Endothelial cell of umbilical vein (primary cell): Measurements from ENCODE around the gene RNF5. TPM values are rescaled to one million over a fixed set of nuclear protein-coding genes. Genes with fewer than 3 reads are reported as not detected.

ENCODE experiments used
- BruUV-seq: library from RNA; stranded (reverse); fragments of 400-500 nt; replicated peaks from 2 replicates; lab custom pipeline; 2021; lab: Mats Ljungman, UMichigan
- CTCF ChIA-PET: fragments of 300-600, 350-600 bp; sonication (Branson Sonifier 250); formaldehyde crosslinking; loops from one replicate; lab custom pipeline; 2021; ENCODE audit warnings: antibody characterized with exemption, inconsistent platforms; lab: Charles Lee
- POLR2A ChIA-PET: fragments of 300-600, 350-600 bp; sonication (Branson Sonifier 250); formaldehyde crosslinking; loops from one replicate; lab custom pipeline; 2021; ENCODE audit warnings: antibody characterized with exemption, inconsistent platforms; lab: Charles Lee
- DNase-seq: peaks from one replicate; pipeline ENCODE4 v3.0.0-alpha.2; 2011; ENCODE audit warnings: low read depth, low spot score
- FAIRE-seq: peaks from 2 replicates; lab custom pipeline; 2011; peaks lifted over from hg19 to GRCh38; lab: Jason Lieb, UNC
- H2AFZ ChIP-seq: 2 replicates; pipeline ENCODE4 v1.6.0; 2012; ENCODE audit warnings: low read depth, low read length, control low read depth, inconsistent platforms
- H3K27ac ChIP-seq: 2 replicates; pipeline ENCODE4 v1.5.1; 2011; ENCODE audit warnings: low read depth, mild to moderate bottlenecking, control low read depth, low read length, moderate library complexity; ENCODE audit not compliant: insufficient read depth
- H3K27me3 ChIP-seq, 2 experiments: 2 replicates each; pipeline versions ENCODE4 v1.6.0 to v1.6.1; 2011; ENCODE audit warnings: low read length in 2 of 2, mixed read lengths in 1 of 2; ENCODE audit not compliant: control insufficient read depth in 2 of 2, insufficient read depth in 2 of 2
- H3K36me3 ChIP-seq, 2 experiments: 2 replicates in 1 of 2; 3 replicates in 1 of 2; pipeline ENCODE4 v1.5.1; 2011; ENCODE audit warnings: low read length in 2 of 2, mild to moderate bottlenecking in 1 of 2, moderate library complexity in 1 of 2; ENCODE audit not compliant: control insufficient read depth in 2 of 2, insufficient read depth in 2 of 2; ENCODE audit errors: extremely low read depth in 1 of 2
- H3K4me1 ChIP-seq: 3 replicates; pipeline ENCODE4 v1.5.1; 2011; ENCODE audit warnings: mild to moderate bottlenecking, low read length; ENCODE audit not compliant: control insufficient read depth, insufficient read depth; ENCODE audit errors: extremely low read depth
- H3K4me2 ChIP-seq: 2 replicates; pipeline ENCODE4 v1.6.1; 2011; ENCODE audit warnings: low read length, control low read depth, mixed read lengths; ENCODE audit not compliant: insufficient read depth
- H3K4me3 ChIP-seq, 3 experiments: fragments of 200-600 bp in 1 of 3; sonication (generic), shearing (Covaris generic) in 1 of 3; replicated peaks in 1 of 3; 2 replicates each; pipeline ENCODE4 v1.5.1; 2011 to 2016; ENCODE audit warnings: control low read depth in 3 of 3, low read length in 3 of 3, mild to moderate bottlenecking in 2 of 3, inconsistent platforms in 1 of 3, low read depth in 1 of 3, moderate library complexity in 1 of 3; ENCODE audit not compliant: insufficient read depth in 1 of 3
- H3K79me2 ChIP-seq: 2 replicates; pipeline ENCODE4 v1.6.0; 2012; ENCODE audit warnings: low read length, inconsistent platforms; ENCODE audit not compliant: control insufficient read depth, insufficient read depth
- H3K9ac ChIP-seq: replicated peaks from 2 replicates; pipeline ENCODE3; 2011; ENCODE audit warnings: low read length, control low read depth; ENCODE audit not compliant: insufficient read depth; ENCODE audit errors: extremely low read depth
- H3K9me1 ChIP-seq: replicated peaks from 3 replicates; pipeline ENCODE4 v1.6.0; 2011; ENCODE audit warnings: mild to moderate bottlenecking, low read length; ENCODE audit not compliant: control insufficient read depth, insufficient read depth; ENCODE audit errors: extremely low read depth
- H3K9me3 ChIP-seq: replicated peaks from 2 replicates; pipeline ENCODE4 v1.5.1; 2012; ENCODE audit warnings: low read length, inconsistent platforms; ENCODE audit not compliant: control insufficient read depth, insufficient read depth
- H4K20me1 ChIP-seq: replicated peaks from 2 replicates; pipeline ENCODE3; 2011; ENCODE audit warnings: mild to moderate bottlenecking, low read length; ENCODE audit not compliant: control insufficient read depth, insufficient read depth; ENCODE audit errors: extremely low read depth
- EZH2 ChIP-seq: IDR thresholded peaks from 2 replicates; pipeline ENCODE4 v1.6.1; 2012; ENCODE audit warnings: borderline replicate concordance, low read depth, mild to moderate bottlenecking, moderate library complexity, low read length, inconsistent platforms; ENCODE audit not compliant: severe bottlenecking
- FOS ChIP-seq: IDR thresholded peaks from 2 replicates; pipeline ENCODE4 v1.6.1; 2011; ENCODE audit warnings: mild to moderate bottlenecking, low read length, moderate library complexity, borderline replicate concordance; ENCODE audit not compliant: insufficient read depth
- GATA2 ChIP-seq: IDR thresholded peaks from 2 replicates; pipeline ENCODE4 v1.7.0; 2011; ENCODE audit warnings: low read depth, mild to moderate bottlenecking, moderate library complexity, mixed read lengths, low read length; ENCODE audit not compliant: insufficient read length, insufficient read depth
- JUN ChIP-seq: IDR thresholded peaks from 2 replicates; pipeline ENCODE4 v1.6.1; 2011; ENCODE audit warnings: borderline replicate concordance, low read depth; ENCODE audit not compliant: insufficient read length, insufficient read depth
- MYC ChIP-seq: IDR thresholded peaks from one replicate; pipeline ENCODE4 v1.6.1; 2011; ENCODE audit warnings: mild to moderate bottlenecking, low read depth, low read length
- POLR2A ChIP-seq: IDR thresholded peaks from 2 replicates; pipeline ENCODE4 v1.6.1; 2012; ENCODE audit warnings: low read depth, mild to moderate bottlenecking, control low read depth, low read length
- POLR2AphosphoS5 ChIP-seq: IDR thresholded peaks from 2 replicates; pipeline ENCODE4 v1.6.1; 2012; ENCODE audit warnings: low read depth, mild to moderate bottlenecking, control low read depth, low read length, moderate library complexity; ENCODE audit not compliant: insufficient read depth
- dilution Hi-C: fragments of 300-500 bp; cut with MboI; formaldehyde crosslinking; loops from one replicate; pipeline ENCODE4 v1.15.0; 2019; ENCODE audit warnings: low sequenced_read_pairs; ENCODE audit not compliant: extremely low pct_ligation_motif_present
- intact Hi-C: fragments of 100-400 bp; cut with micrococcal nuclease; formaldehyde crosslinking; loops from one replicate; pipeline ENCODE4 v1.10.0; 2022
- polyA plus RNA-seq, 4 experiments: library from polyadenylated mRNA; depleted of rRNA in 3 of 4; stranded (reverse) in 3 of 4; unstranded in 1 of 4; fragments of >200 nt; gene quantifications; 2 replicates each; pipeline versions ENCODE4 v1.2.1 to v1.2.3, GENCODE V29; 2011 to 2012; ENCODE audit warnings: missing spikeins in 1 of 4
- total RNA-seq: library from RNA; stranded (reverse); gene quantifications from 2 replicates; pipeline ENCODE4 v1.2.3, GENCODE V29; 2021
- TF ChIP-seq, protein P1 (sequence below), 2 donors: IDR thresholded peaks; 1 replicate in 1 of 2; 2 replicates in 1 of 2; pipeline ENCODE4 v1.5.1; 2011; ENCODE audit warnings: low read length in 2 of 2, mild to moderate bottlenecking in 2 of 2, moderate library complexity in 2 of 2, control low read depth in 1 of 2, inconsistent platforms in 1 of 2, low read depth in 1 of 2; ENCODE audit not compliant: insufficient read depth in 1 of 2; ENCODE audit errors: extremely low read depth in 1 of 2
- TF ChIP-seq, protein P2 (sequence below): IDR thresholded peaks from 2 replicates; pipeline ENCODE4 v1.6.1; 2011; ENCODE audit not compliant: insufficient read depth, insufficient read length

RNF5 gene
- total and polyA plus RNA-seq, 2 donors (not counting 3 experiments of a cell fraction or from before 2014, with no cell fraction given) = 49.2 to 100 TPM

DNA sequence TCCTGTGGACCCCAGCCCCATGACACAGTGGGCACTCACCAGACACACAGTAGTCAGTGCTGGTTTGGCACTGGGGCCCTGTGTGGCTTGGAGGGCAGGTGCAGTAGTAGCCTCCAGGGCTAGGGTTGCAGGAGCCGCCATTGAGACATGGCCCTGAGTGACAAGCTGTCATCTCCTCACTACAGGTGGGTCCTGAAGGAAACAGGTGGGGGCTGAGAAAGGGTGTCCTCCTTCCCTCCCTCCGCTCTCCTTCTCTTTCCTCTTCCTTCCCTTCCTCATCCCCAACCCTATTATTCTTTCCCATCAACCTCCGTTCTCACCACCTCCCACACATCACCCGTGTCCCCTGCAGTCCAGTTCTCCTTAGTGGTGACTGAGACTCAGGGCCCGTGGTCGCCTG lies 35.4 kb downstream of the RNF5 start:
- no peak for TF ChIP-seq POLR2AphosphoS5
- TF ChIP-seq EZH2 = no peak
- TF ChIP-seq, protein P1, sequence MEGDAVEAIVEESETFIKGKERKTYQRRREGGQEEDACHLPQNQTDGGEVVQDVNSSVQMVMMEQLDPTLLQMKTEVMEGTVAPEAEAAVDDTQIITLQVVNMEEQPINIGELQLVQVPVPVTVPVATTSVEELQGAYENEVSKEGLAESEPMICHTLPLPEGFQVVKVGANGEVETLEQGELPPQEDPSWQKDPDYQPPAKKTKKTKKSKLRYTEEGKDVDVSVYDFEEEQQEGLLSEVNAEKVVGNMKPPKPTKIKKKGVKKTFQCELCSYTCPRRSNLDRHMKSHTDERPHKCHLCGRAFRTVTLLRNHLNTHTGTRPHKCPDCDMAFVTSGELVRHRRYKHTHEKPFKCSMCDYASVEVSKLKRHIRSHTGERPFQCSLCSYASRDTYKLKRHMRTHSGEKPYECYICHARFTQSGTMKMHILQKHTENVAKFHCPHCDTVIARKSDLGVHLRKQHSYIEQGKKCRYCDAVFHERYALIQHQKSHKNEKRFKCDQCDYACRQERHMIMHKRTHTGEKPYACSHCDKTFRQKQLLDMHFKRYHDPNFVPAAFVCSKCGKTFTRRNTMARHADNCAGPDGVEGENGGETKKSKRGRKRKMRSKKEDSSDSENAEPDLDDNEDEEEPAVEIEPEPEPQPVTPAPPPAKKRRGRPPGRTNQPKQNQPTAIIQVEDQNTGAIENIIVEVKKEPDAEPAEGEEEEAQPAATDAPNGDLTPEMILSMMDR (IDR thresholded peaks at IDR 0.05; ENCODE audit: extremely low read depth in 1 of 2, insufficient read depth in 1 of 2, low read depth in 1 of 2, low read length in 2 of 2) = no peak
- no peak for TF ChIP-seq MYC
- no peak for TF ChIP-seq GATA2
- TF ChIP-seq JUN = no peak
- no peak for TF ChIP-seq POLR2A
- TF ChIP-seq, protein P2, sequence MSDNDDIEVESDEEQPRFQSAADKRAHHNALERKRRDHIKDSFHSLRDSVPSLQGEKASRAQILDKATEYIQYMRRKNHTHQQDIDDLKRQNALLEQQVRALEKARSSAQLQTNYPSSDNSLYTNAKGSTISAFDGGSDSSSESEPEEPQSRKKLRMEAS = no peak
- no peak for TF ChIP-seq FOS
- dilution Hi-C loops (no loop called here), intact Hi-C loops (no loop called here)
- H3K9ac ChIP-seq = no peak overlapping the region
- H3K27me3 ChIP-seq = no peaks in the 10 kb centered on the region
- H3K9me1 ChIP-seq = no peaks in the 10 kb centered on the region
- no peak overlapping the region for H3K4me2 ChIP-seq
- no peak overlapping the region for H3K4me3 ChIP-seq
- no TSS peak for BruUV-seq
- H3K79me2 ChIP-seq = no peaks in the 10 kb centered on the region
- no peak for FAIRE-seq
- CTCF ChIA-PET = interaction anchor here (1.0 kb wide), 1 partner anchor 18 kb away, joined by 3 read pairs; no protein-coding TSS in a partner anchor
- H3K36me3 ChIP-seq = peaks cover 14 to 18% of the 10 kb centered on the region in 2 experiments
- no peak overlapping the region for H3K27ac ChIP-seq
- no peaks in the 10 kb centered on the region for H3K4me1 ChIP-seq
- DNase-seq = no peak
- POLR2A ChIA-PET = no interaction called here
- no peak overlapping the region for H2AFZ ChIP-seq
- no peaks in the 10 kb centered on the region for H3K9me3 ChIP-seq
- no peaks in the 10 kb centered on the region for H4K20me1 ChIP-seq
